LNCaP clone FGC (cell line): ENCODE measurements around the gene DOK6.

Experiments used
- DNase-seq: peaks from one replicate; pipeline ENCODE4 v3.0.0-alpha.2; 2011; ENCODE audit warnings: low read depth
- H3K4me3 ChIP-seq: 2 replicates; pipeline ENCODE4 v1.5.1; 2011; ENCODE audit warnings: mild to moderate bottlenecking, low read depth, low read length, control low read depth
- TF ChIP-seq, protein P1 (sequence below): IDR thresholded peaks from 2 replicates; pipeline ENCODE4 v1.5.1; 2012; ENCODE audit warnings: mild to moderate bottlenecking; ENCODE audit not compliant: control insufficient read depth, insufficient read depth; ENCODE audit errors: extremely low read depth

DOK6 gene

DNA sequence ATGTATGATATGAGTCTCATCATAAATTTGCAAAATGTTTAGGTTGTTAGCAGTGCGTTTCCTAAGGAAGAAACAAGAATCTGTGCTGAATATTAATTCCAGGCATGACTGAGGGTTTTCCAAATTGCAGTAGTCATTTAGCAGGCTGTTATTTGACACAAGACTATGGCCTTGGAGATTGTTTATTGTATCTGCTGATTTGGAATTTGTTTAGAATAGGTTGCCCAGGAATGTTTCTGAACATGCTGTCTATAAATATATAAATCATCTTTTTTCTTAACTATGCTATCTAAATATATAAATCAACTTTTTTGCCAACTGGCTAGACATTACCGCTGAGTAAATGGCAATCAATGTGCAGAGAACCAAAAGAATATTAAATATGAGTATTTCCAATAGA lies 90.9 kb downstream of the DOK6 start:
- TF ChIP-seq, protein P1, sequence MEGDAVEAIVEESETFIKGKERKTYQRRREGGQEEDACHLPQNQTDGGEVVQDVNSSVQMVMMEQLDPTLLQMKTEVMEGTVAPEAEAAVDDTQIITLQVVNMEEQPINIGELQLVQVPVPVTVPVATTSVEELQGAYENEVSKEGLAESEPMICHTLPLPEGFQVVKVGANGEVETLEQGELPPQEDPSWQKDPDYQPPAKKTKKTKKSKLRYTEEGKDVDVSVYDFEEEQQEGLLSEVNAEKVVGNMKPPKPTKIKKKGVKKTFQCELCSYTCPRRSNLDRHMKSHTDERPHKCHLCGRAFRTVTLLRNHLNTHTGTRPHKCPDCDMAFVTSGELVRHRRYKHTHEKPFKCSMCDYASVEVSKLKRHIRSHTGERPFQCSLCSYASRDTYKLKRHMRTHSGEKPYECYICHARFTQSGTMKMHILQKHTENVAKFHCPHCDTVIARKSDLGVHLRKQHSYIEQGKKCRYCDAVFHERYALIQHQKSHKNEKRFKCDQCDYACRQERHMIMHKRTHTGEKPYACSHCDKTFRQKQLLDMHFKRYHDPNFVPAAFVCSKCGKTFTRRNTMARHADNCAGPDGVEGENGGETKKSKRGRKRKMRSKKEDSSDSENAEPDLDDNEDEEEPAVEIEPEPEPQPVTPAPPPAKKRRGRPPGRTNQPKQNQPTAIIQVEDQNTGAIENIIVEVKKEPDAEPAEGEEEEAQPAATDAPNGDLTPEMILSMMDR: no peak
- DNase-seq: no peak
- no peak overlapping the region for H3K4me3 ChIP-seq

DNA sequence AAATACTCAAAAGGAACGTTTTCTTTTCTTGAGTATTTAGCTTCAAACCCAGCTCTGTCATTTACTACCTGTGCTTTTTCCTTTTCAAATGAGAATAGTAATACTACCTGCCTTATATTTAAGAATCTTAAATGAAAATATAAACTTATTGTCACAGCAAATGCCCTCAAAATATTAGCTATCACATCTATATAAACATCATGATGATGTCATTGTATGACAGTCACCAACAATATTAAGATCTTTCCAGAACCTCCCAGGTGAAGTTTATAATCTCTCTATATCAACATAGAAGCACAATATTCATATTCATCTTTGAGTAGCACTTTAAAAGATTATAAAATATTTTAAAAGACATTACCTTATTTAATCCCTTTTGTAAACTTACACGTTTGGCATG lies 92.2 kb downstream of the DOK6 start:
- TF ChIP-seq, protein P1: no peak
- no peak for DNase-seq
- H3K4me3 ChIP-seq: no peak overlapping the region

DNA sequence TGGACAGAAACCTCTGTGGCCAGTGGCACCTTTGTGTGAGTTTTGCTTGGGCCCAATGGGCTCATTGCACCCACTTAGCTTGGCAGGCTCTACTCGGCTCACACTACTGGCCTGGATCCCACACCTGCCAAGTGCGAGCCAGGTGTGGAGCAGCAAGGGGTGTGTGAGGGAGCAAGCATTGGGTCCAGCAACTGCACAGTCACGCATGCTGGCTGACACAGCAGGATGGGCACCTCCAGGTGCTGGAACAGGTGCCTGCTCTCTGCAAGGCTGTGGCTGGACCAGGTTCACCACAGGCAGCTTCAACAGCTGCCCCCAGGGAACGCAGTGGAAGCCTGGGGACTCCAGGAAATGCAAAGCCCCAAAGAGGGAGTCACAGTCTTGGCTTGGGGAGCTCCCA lies 94.2 kb downstream of the DOK6 start:
- no peak for DNase-seq
- no peak overlapping the region for H3K4me3 ChIP-seq
- TF ChIP-seq, protein P1: no peak

DNA sequence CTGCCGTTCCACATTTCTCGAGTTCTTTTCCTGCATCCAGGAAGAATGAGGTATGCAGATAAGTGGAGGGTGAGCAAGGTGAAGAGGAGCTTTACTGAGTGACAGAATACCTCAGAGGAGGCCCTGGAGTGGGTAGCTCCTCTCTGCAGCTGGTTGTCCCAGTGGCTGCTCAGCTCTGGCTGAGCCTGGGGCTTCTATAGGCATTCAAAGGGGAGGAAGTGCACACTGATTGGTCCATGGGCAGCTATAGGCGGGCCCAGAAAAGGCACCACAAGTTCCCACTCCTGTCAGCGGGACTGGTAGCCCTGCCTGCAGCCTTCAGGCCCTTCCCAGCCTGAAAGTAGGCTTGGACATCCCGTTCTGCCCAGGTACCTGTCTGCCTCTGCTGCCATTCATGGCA lies 94.7 kb downstream of the DOK6 start:
- H3K4me3 ChIP-seq: no peak overlapping the region
- no peak for DNase-seq
- TF ChIP-seq, protein P1: no peak

DNA sequence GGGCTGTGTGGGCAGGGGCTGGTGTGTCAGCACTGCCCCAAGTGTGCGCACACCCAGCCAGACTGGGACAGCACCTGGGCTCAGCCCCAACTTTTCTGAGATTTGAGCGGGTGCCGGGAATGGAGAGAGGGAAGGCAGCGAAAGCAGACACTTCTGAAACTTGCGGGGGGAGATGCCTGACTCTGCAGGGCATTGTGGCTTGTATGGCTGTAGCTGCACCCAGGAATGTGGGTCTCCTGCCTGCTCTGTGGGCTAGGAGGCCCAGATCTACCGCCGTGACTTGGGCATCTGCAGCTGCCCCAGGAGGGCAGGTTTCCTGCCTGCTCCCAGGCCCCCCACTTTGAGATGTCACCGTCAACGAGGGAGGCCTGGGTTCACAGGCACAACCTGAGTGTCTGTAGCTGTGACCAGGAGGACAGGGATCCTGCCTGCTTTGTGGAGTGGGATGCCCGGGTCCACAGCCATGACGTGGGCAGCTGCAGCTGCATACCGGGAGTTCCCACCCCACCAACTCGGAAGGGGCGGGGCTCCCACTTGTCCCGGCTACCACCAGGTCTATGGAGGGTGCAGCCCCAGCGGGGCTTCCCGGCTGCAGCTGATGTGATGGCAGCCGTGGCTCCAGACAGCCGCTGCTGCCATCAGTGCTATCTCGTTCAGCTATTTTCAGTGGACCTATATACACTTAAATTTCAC lies 95.3 kb downstream of the DOK6 start:
- TF ChIP-seq, protein P1: no peak
- DNase-seq: no peak
- no peak overlapping the region for H3K4me3 ChIP-seq

DNA sequence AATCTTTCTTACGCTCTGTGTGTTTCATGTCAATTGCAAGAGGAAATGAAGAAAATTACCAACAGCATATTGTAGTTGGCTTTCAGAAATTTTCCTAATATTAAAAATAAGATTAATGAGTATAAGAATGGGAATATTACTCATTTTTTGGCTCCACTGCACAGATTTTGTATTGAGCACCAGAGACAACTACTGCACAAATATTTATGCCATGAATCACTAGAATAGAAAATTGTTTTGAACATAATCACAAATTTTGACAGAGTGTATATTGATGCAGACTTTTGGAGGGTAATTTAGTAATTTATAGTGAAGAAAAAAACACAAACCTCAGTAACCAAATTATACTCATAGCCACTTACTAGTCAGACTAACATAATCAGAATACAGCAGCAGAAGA lies 118.3 kb downstream of the DOK6 start:
- H3K4me3 ChIP-seq: no peak overlapping the region
- no peak for DNase-seq
- TF ChIP-seq, protein P1: no peak

DNA sequence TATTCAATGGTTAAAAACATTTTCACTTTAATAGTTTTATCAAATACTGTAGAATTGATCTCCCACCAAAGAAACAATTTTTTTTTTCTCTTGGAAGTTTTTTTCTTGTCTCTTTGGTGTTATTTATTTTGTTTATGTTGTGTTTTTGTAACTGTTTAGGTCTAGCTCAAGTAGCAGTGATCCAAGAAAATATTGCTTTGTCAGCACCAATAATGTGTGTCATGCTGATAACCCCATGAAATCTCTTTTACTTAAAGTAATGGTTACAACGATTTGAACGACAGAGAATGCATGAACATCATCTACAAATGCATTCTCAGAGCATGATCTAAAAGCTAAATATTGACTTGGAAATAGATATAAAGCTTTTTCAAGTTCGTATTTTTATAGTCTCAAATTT lies 122.9 kb downstream of the DOK6 start:
- no peak for DNase-seq
- TF ChIP-seq, protein P1: no peak
- no peak overlapping the region for H3K4me3 ChIP-seq
